ENCODE data around the gene ARHGAP21. TPM values are rescaled to one million over a fixed set of nuclear protein-coding genes. Genes with fewer than 3 reads are reported as not detected.

Gene ARHGAP21
- total and polyA plus RNA-seq, 2 experiments from 2014 or later: 15.3 to 44.5 TPM

DNA sequence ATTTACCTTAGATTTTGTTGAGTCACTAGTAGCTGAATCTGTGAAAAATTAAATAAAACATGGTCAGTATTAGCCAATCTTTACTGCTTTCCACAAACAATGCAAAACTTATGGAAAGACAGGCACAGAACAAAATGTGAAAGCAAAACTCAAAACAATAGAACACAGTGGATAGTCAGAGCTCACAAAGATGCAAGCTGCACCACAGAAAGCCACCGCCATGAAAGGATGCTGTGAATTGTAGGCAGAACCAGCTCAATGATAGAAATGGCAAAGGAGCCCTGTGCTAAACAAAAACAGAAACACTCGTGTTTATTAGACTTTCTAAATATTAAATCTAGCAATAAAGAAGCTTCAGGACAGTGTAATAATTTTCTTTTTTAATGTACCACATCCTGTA is 134.4 kb downstream of the ARHGAP21 start:
- H4K20me1 ChIP-seq (replicated peaks; ENCODE audit: insufficient read depth): no peaks in the 10 kb centered on the region
- H3K4me2 ChIP-seq: no peak overlapping the region
- DNase-seq (ENCODE audit: low spot score) (no peak), ATAC-seq (no peak)
- Mint-ChIP-seq H3K4me3 (no peak overlapping the region), H3K9me3 (no peaks in the 10 kb centered on the region), H3K36me3 (ENCODE audit: low read depth) (peaks cover 23% of the 10 kb centered on the region), H3K27ac (no peak overlapping the region), H3K4me1 (no peaks in the 10 kb centered on the region), H3K27me3 (ENCODE audit: insufficient read depth, low read depth, poor library complexity) (no peaks in the 10 kb centered on the region)
- no peaks in the 10 kb centered on the region for H3F3A ChIP-seq (replicated peaks; ENCODE audit: low read depth)
- no peak overlapping the region for H3K4me3 ChIP-seq
- no peaks in the 10 kb centered on the region for H3K79me2 ChIP-seq (replicated peaks; ENCODE audit: insufficient read depth)
- no peak for TF ChIP-seq EZH2 (IDR thresholded peaks at IDR 0.05; ENCODE audit: low read depth, unreplicated experiment)
- TF ChIP-seq NANOG (IDR thresholded peaks at IDR 0.05; ENCODE audit: borderline replicate concordance): no peak
- TF ChIP-seq EZH2phosphoT487 (IDR thresholded peaks at IDR 0.05; ENCODE audit: unreplicated experiment): no peak
- no peak for TF ChIP-seq JUNB (IDR thresholded peaks at IDR 0.05; ENCODE audit: unreplicated experiment)
- no peak for TF ChIP-seq CREB1 (CRISPR knock-in tag; IDR thresholded peaks at IDR 0.05; ENCODE audit: low read depth)
- TF ChIP-seq, protein P1, sequence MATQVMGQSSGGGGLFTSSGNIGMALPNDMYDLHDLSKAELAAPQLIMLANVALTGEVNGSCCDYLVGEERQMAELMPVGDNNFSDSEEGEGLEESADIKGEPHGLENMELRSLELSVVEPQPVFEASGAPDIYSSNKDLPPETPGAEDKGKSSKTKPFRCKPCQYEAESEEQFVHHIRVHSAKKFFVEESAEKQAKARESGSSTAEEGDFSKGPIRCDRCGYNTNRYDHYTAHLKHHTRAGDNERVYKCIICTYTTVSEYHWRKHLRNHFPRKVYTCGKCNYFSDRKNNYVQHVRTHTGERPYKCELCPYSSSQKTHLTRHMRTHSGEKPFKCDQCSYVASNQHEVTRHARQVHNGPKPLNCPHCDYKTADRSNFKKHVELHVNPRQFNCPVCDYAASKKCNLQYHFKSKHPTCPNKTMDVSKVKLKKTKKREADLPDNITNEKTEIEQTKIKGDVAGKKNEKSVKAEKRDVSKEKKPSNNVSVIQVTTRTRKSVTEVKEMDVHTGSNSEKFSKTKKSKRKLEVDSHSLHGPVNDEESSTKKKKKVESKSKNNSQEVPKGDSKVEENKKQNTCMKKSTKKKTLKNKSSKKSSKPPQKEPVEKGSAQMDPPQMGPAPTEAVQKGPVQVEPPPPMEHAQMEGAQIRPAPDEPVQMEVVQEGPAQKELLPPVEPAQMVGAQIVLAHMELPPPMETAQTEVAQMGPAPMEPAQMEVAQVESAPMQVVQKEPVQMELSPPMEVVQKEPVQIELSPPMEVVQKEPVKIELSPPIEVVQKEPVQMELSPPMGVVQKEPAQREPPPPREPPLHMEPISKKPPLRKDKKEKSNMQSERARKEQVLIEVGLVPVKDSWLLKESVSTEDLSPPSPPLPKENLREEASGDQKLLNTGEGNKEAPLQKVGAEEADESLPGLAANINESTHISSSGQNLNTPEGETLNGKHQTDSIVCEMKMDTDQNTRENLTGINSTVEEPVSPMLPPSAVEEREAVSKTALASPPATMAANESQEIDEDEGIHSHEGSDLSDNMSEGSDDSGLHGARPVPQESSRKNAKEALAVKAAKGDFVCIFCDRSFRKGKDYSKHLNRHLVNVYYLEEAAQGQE (IDR thresholded peaks at IDR 0.05; ENCODE audit: unreplicated experiment): no peak
- TF ChIP-seq POLR2AphosphoS5 (IDR thresholded peaks at IDR 0.05; ENCODE audit: low read depth): no peak
- no peak for TF ChIP-seq ZNF114 (CRISPR knock-in tag; IDR thresholded peaks at IDR 0.05)
- no peak for TF ChIP-seq ZNF331 (CRISPR knock-in tag; IDR thresholded peaks at IDR 0.05; ENCODE audit: low read depth)
- TF ChIP-seq, protein P2, sequence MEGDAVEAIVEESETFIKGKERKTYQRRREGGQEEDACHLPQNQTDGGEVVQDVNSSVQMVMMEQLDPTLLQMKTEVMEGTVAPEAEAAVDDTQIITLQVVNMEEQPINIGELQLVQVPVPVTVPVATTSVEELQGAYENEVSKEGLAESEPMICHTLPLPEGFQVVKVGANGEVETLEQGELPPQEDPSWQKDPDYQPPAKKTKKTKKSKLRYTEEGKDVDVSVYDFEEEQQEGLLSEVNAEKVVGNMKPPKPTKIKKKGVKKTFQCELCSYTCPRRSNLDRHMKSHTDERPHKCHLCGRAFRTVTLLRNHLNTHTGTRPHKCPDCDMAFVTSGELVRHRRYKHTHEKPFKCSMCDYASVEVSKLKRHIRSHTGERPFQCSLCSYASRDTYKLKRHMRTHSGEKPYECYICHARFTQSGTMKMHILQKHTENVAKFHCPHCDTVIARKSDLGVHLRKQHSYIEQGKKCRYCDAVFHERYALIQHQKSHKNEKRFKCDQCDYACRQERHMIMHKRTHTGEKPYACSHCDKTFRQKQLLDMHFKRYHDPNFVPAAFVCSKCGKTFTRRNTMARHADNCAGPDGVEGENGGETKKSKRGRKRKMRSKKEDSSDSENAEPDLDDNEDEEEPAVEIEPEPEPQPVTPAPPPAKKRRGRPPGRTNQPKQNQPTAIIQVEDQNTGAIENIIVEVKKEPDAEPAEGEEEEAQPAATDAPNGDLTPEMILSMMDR (conservative IDR thresholded peaks at IDR 0.05; ENCODE audit: low read depth in 2 of 2): no peak
- TF ChIP-seq, protein P3, sequence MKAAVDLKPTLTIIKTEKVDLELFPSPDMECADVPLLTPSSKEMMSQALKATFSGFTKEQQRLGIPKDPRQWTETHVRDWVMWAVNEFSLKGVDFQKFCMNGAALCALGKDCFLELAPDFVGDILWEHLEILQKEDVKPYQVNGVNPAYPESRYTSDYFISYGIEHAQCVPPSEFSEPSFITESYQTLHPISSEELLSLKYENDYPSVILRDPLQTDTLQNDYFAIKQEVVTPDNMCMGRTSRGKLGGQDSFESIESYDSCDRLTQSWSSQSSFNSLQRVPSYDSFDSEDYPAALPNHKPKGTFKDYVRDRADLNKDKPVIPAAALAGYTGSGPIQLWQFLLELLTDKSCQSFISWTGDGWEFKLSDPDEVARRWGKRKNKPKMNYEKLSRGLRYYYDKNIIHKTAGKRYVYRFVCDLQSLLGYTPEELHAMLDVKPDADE (IDR thresholded peaks at IDR 0.05): no peak
- TF ChIP-seq, protein P4, sequence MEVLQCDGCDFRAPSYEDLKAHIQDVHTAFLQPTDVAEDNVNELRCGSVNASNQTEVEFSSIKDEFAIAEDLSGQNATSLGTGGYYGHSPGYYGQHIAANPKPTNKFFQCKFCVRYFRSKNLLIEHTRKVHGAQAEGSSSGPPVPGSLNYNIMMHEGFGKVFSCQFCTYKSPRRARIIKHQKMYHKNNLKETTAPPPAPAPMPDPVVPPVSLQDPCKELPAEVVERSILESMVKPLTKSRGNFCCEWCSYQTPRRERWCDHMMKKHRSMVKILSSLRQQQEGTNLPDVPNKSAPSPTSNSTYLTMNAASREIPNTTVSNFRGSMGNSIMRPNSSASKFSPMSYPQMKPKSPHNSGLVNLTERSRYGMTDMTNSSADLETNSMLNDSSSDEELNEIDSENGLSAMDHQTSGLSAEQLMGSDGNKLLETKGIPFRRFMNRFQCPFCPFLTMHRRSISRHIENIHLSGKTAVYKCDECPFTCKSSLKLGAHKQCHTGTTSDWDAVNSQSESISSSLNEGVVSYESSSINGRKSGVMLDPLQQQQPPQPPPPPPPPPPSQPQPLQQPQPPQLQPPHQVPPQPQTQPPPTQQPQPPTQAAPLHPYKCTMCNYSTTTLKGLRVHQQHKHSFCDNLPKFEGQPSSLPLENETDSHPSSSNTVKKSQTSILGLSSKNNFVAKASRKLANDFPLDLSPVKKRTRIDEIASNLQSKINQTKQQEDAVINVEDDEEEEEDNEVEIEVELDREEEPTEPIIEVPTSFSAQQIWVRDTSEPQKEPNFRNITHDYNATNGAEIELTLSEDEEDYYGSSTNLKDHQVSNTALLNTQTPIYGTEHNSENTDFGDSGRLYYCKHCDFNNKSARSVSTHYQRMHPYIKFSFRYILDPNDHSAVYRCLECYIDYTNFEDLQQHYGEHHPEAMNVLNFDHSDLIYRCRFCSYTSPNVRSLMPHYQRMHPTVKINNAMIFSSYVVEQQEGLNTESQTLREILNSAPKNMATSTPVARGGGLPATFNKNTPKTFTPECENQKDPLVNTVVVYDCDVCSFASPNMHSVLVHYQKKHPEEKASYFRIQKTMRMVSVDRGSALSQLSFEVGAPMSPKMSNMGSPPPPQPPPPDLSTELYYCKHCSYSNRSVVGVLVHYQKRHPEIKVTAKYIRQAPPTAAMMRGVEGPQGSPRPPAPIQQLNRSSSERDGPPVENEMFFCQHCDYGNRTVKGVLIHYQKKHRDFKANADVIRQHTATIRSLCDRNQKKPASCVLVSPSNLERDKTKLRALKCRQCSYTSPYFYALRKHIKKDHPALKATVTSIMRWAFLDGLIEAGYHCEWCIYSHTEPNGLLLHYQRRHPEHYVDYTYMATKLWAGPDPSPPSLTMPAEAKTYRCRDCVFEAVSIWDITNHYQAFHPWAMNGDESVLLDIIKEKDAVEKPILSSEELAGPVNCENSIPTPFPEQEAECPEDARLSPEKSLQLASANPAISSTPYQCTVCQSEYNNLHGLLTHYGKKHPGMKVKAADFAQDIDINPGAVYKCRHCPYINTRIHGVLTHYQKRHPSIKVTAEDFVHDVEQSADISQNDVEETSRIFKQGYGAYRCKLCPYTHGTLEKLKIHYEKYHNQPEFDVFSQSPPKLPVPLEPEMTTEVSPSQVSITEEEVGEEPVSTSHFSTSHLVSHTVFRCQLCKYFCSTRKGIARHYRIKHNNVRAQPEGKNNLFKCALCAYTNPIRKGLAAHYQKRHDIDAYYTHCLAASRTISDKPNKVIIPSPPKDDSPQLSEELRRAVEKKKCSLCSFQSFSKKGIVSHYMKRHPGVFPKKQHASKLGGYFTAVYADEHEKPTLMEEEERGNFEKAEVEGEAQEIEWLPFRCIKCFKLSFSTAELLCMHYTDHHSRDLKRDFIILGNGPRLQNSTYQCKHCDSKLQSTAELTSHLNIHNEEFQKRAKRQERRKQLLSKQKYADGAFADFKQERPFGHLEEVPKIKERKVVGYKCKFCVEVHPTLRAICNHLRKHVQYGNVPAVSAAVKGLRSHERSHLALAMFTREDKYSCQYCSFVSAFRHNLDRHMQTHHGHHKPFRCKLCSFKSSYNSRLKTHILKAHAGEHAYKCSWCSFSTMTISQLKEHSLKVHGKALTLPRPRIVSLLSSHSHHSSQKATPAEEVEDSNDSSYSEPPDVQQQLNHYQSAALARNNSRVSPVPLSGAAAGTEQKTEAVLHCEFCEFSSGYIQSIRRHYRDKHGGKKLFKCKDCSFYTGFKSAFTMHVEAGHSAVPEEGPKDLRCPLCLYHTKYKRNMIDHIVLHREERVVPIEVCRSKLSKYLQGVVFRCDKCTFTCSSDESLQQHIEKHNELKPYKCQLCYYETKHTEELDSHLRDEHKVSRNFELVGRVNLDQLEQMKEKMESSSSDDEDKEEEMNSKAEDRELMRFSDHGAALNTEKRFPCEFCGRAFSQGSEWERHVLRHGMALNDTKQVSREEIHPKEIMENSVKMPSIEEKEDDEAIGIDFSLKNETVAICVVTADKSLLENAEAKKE (CRISPR knock-in tag; IDR thresholded peaks at IDR 0.05): no peak
- TF ChIP-seq STAT1 (IDR thresholded peaks at IDR 0.05; ENCODE audit: unreplicated experiment): no peak
- no peaks in the 10 kb centered on the region for H3K9me2 ChIP-seq (ENCODE audit: insufficient read depth)
- peaks cover 7% of the 10 kb centered on the region; the same call in 1 of the 2 replicates for H3K36me3 ChIP-seq (ENCODE audit: insufficient read depth)
- H3K27ac ChIP-seq (ENCODE audit: low read depth): no peak overlapping the region
- H3K4me1 ChIP-seq (ENCODE audit: insufficient read depth): no peaks in the 10 kb centered on the region
- no peak overlapping the region for H2AFZ ChIP-seq
- H3K27me3 ChIP-seq (ENCODE audit: insufficient read depth): no peaks in the 10 kb centered on the region

Data from GM23338 (cell line).